GM12878 (cell line): Measurements from ENCODE around the gene WDR86. TPM values are rescaled to one million over a fixed set of nuclear protein-coding genes. Genes with fewer than 3 reads are reported as not detected.

Experiments used
- ATAC-seq: fragments of 200-7000 bp; cut with Tn5 transposase; 3 replicates; pipeline ENCODE4 v1.9.1; 2020; ENCODE audit warnings: mild to moderate bottlenecking, moderate library complexity
- BruUV-seq: library from RNA; stranded (reverse); fragments of 400-500 nt; replicated peaks from 2 replicates; lab custom pipeline; 2021; lab: Mats Ljungman, UMichigan
- CTCF ChIA-PET: fragments of 300-600 bp; sonication (Branson Sonifier 250); formaldehyde crosslinking; extraction: SDS; loops from one replicate; lab custom pipeline; 2021; ENCODE audit warnings: inconsistent platforms; lab: Yijun Ruan, JAX
- POLR2A ChIA-PET: fragments of 350-600 bp; formaldehyde crosslinking; extraction: SDS; loops from one replicate; lab custom pipeline; 2021; ENCODE audit warnings: inconsistent platforms; lab: Charles Lee
- RAD21 ChIA-PET: fragments of 300-600 bp; sonication (Branson Sonifier 250); formaldehyde crosslinking; loops from one replicate; lab custom pipeline; 2023; ENCODE audit warnings: antibody characterized with exemption; ENCODE audit not compliant: unreplicated experiment; lab: Charles Lee
- SMC1A ChIA-PET: fragments of 300-600 bp; sonication (Branson Sonifier 250); formaldehyde crosslinking; loops from one replicate; lab custom pipeline; 2023; ENCODE audit not compliant: unreplicated experiment, uncharacterized antibody; lab: Charles Lee
- DNase-seq: peaks from one replicate; pipeline ENCODE4 v3.0.0-alpha.2; 2011; ENCODE audit warnings: low read depth, low spot score
- FAIRE-seq: peaks from 3 replicates; lab custom pipeline; 2011; peaks lifted over from hg19 to GRCh38; lab: Jason Lieb, UNC
- H2AFZ ChIP-seq: 2 replicates; pipeline ENCODE4 v1.6.0; 2011; ENCODE audit warnings: low read depth, low read length, control low read depth; ENCODE audit not compliant: control insufficient read depth
- H3K27ac ChIP-seq: 2 replicates; pipeline ENCODE4 v1.5.1; 2011; ENCODE audit warnings: control low read depth; ENCODE audit not compliant: control insufficient read depth, insufficient read depth
- H3K27me3 ChIP-seq, 2 experiments: replicated peaks in 1 of 2; 2 replicates each; pipeline versions ENCODE4 v1.6.0 to v1.6.1; 2011; ENCODE audit warnings: low read length in 1 of 2; ENCODE audit not compliant: control insufficient read depth in 2 of 2, insufficient read depth in 2 of 2
- H3K36me3 ChIP-seq, 2 experiments: 2 replicates each; pipeline ENCODE4 v1.5.1; 2011; ENCODE audit warnings: low read length in 1 of 2; ENCODE audit not compliant: control insufficient read depth in 2 of 2, insufficient read depth in 2 of 2
- H3K4me1 ChIP-seq: 2 replicates; pipeline ENCODE4 v1.6.1; 2011; ENCODE audit warnings: mild to moderate bottlenecking, low read length, moderate library complexity, mixed read lengths; ENCODE audit not compliant: control insufficient read depth, insufficient read depth
- H3K4me2 ChIP-seq: 2 replicates; pipeline ENCODE4 v1.6.0; 2011; ENCODE audit warnings: control low read depth; ENCODE audit not compliant: control insufficient read depth, insufficient read depth
- H3K4me3 ChIP-seq: fragments of 200-600 bp; sonication (generic); 2 replicates; pipeline ENCODE4 v1.5.1; 2016
- H3K79me2 ChIP-seq: 2 replicates; pipeline ENCODE4 v1.6.0; 2011; ENCODE audit warnings: low read length; ENCODE audit not compliant: control insufficient read depth, insufficient read depth
- H3K9ac ChIP-seq: 2 replicates; pipeline ENCODE4 v1.8.0; 2011; ENCODE audit warnings: low read length, control low read depth, mixed read lengths; ENCODE audit not compliant: control insufficient read depth, insufficient read depth
- H3K9me3 ChIP-seq: replicated peaks from 3 replicates; pipeline ENCODE4 v1.5.1; 2011; ENCODE audit warnings: mild to moderate bottlenecking, low read length; ENCODE audit not compliant: control insufficient read depth, insufficient read depth
- H4K20me1 ChIP-seq: 2 replicates; pipeline ENCODE4 v1.6.0; 2011; ENCODE audit not compliant: control insufficient read depth, insufficient read depth
- ETV6 ChIP-seq, 2 experiments: fragments of 450-650 bp in 1 of 2; IDR thresholded peaks in 1 of 2; conservative IDR thresholded peaks in 1 of 2; 2 replicates each; pipeline ENCODE4 v1.6.1; 2014; ENCODE audit warnings: antibody characterized with exemption in 1 of 2, borderline replicate concordance in 1 of 2, low read depth in 1 of 2, mild to moderate bottlenecking in 1 of 2, moderate library complexity in 1 of 2
- MLLT1 ChIP-seq: fragments of 450-650 bp; IDR thresholded peaks from 2 replicates; pipeline ENCODE4 v1.6.1; 2016; ENCODE audit warnings: mild to moderate bottlenecking
- NR2C2 ChIP-seq: IDR thresholded peaks from 2 replicates; pipeline ENCODE4 v1.6.1; 2011; ENCODE audit warnings: borderline replicate concordance, low read depth; ENCODE audit not compliant: control insufficient read depth, insufficient read length
- WGBS: methylation state at CpG from one replicate; pipeline ENCODE4 v1.1.6; 2016; ENCODE audit warnings: low lambda C conversion rate; ENCODE audit not compliant: insufficient replicate concordance, insufficient coverage; ENCODE audit errors: missing lambda C conversion rate; 5-methylcytosine and 5-hydroxymethylcytosine counted together
- in situ Hi-C: fragments of 300-500 bp; cut with MboI; formaldehyde crosslinking; loops from 9 replicates; pipeline ENCODE4 v1.14.3; 2018; ENCODE audit warnings: mixed read lengths
- intact Hi-C: fragments of 100-400 bp; cut with micrococcal nuclease; formaldehyde crosslinking; loops from one replicate; pipeline ENCODE4 v1.14.2; 2022; ENCODE audit not compliant: unreplicated experiment
- polyA plus RNA-seq, 11 experiments: library from polyadenylated mRNA; depleted of rRNA in 4 of 11; unstranded in 6 of 11; stranded (reverse) in 5 of 11; fragments of >200 nt; fragmentation: Nextera tagmentation in 4 of 11; fragmentation: Illumina TruSeq in 1 of 11; extraction: Ambion mirVana in 4 of 11; extraction: Trizol in 1 of 11; gene quantifications; 1 replicate in 1 of 11; 2 replicates in 10 of 11; pipeline versions ENCODE4 v1.2.1 to v1.2.3, GENCODE V29; 2011 to 2016; ENCODE audit warnings: inconsistent platforms in 2 of 11, missing spikeins in 2 of 11, low read depth in 1 of 11
- total RNA-seq, 4 experiments: library from RNA; depleted of rRNA in 3 of 4; stranded (reverse); fragments of >200 nt in 3 of 4; fragmentation: Illumina TruSeq in 1 of 4; extraction: Trizol in 1 of 4; gene quantifications; 2 replicates each; pipeline versions ENCODE4 v1.2.1 to v1.2.3, GENCODE V29; 2013 to 2021

Gene WDR86
- total and polyA plus RNA-seq, 10 of the 15 experiments (the other 5 are each of a cell fraction or from before 2014, with no cell fraction given): 0.05 to 0.19 (median 0.15) TPM; not detected in 7

- H4K20me1 ChIP-seq: no peaks in the 10 kb centered on the region
- in situ Hi-C loops: no loop called here
- SMC1A ChIA-PET: interaction anchor here (1.5 to 6.3 kb wide), 3 partner anchors 11 to 25 kb away, joined by 5 to 58 read pairs (median 27); no protein-coding TSS in a partner anchor
- peak overlapping the region; percentile 73 for H3K4me2 ChIP-seq
- POLR2A ChIA-PET: interaction anchor here (0.6 to 3.2 kb wide), 5 partner anchors 11 to 1633 kb away, joined by 3 to 18 read pairs (median 3); no protein-coding TSS in a partner anchor
- H3K4me3 ChIP-seq: no peak overlapping the region; the same call in 1 of the 2 replicates
- DNase-seq (no peak), ATAC-seq (no peak), FAIRE-seq (no peak)
- CTCF ChIA-PET: interaction anchor here (7.1 to 7.5 kb wide), 2 partner anchors 11 to 25 kb away, joined by 69 to 73 read pairs; no protein-coding TSS in a partner anchor
- peaks cover 0 to 6% of the 10 kb centered on the region in 2 experiments; a peak in 2 of 4 replicates for H3K36me3 ChIP-seq
- 88% methylated on average over 12 of the region's 12 CpGs for WGBS
- H3K9me3 ChIP-seq: peaks cover 5% of the 10 kb centered on the region; the same call in 1 of the 3 replicates
- peak overlapping the region; percentile 81 for H3K27ac ChIP-seq
- H2AFZ ChIP-seq: no peak overlapping the region; the same call in 1 of the 2 replicates
- H3K79me2 ChIP-seq: peaks cover 17% of the 10 kb centered on the region
- RAD21 ChIA-PET: interaction anchor here (0.7 to 3.3 kb wide), 4 partner anchors 11 to 291 kb away, joined by 3 to 23 read pairs (median 6); no protein-coding TSS in a partner anchor
- no peak overlapping the region for H3K9ac ChIP-seq
- intact Hi-C loops: loop anchor here (5.0 kb wide), 2 partner anchors 114 to 176 kb away; partner anchors contain the start of genes ABCF2 and RHEB
- BruUV-seq: no TSS peak
- peaks cover 20% of the 10 kb centered on the region for H3K4me1 ChIP-seq
- H3K27me3 ChIP-seq: no peaks in the 10 kb centered on the region
- no peak for TF ChIP-seq NR2C2
- TF ChIP-seq MLLT1: peak; percentile 59; the same call in 1 of the 2 replicates
- TF ChIP-seq ETV6 (conservative IDR thresholded peaks at IDR 0.05 in 1 of 2, IDR thresholded peaks at IDR 0.05 in 1 of 2; ENCODE audit: borderline replicate concordance in 1 of 2, low read depth in 1 of 2): no peak
These were observed 69.0 kb downstream of the WDR86 start for GRCh38 chr7:151340794-151341356.
